ENCODE results near the gene MAPK12. TPM values are rescaled to one million over a fixed set of nuclear protein-coding genes. Genes with fewer than 3 reads are reported as not detected.

The MAPK12 gene
- total RNA-seq, 1 donor from 2014 or later = 11.4 TPM

- DNase-seq = no peak
These were observed 9.1 kb downstream of the MAPK12 start for GRCh38 chr22:50252082-50253045.

DNA sequence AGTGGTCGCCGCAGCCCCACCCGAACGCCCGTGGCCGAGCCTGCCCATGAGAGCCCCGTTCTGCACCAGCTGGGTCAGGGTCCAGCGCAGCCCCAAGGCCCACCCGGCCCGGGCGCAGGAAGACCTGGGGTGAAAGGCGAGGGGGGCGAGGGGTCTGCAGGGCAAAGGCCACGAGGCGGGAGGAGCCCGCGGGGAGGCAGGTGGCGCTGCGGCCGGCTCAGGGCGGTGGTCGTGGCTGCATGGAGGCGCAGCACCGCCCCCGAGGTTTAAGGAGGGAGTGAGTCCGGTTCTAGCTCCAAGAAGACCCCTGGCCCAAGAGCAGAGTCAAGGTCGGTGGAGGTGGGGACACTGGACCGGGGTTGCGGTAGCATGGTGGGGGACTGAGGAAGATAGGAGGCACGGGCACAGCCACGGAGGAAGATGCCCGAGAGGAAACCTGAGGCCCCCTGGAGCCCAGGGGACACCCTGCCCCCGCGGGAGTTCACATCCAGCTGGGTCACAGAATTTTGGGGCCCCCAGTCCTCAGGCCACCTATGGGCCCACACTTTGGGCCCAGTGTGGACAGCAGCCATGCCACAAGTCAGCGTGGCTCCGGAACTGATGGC, 9.9 kb downstream of the MAPK12 start:
- DNase-seq = no peak

GRCh38 chr22:50250555-50251476, 10.7 kb downstream of the MAPK12 start, which contains the start of gene HDAC10:
Gene HDAC10, minus strand, starts transcription at chr22:50251265. Its CDS starts 233 bp downstream, at chr22:50251032.
- no peak for DNase-seq

DNA sequence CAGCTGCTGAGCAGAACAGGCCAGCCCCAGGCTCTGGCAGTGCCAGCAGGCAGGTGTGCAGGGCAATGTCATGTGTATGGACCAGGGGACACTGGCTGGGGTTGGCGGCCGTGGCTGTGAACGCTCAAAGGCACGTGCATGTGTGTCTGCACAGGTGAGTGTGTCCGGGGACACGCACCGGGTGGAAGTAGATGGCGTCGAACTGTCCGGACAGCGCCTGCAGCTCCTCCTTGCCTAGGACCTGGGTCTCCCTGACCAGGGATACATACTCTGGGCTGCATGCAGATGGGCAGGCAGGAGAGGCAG, 11.3 kb downstream of the MAPK12 start:
- DNase-seq = no peak

- no peak for DNase-seq
These were observed 11.9 kb downstream of the MAPK12 start for GRCh38 chr22:50249341-50250248.

DNA sequence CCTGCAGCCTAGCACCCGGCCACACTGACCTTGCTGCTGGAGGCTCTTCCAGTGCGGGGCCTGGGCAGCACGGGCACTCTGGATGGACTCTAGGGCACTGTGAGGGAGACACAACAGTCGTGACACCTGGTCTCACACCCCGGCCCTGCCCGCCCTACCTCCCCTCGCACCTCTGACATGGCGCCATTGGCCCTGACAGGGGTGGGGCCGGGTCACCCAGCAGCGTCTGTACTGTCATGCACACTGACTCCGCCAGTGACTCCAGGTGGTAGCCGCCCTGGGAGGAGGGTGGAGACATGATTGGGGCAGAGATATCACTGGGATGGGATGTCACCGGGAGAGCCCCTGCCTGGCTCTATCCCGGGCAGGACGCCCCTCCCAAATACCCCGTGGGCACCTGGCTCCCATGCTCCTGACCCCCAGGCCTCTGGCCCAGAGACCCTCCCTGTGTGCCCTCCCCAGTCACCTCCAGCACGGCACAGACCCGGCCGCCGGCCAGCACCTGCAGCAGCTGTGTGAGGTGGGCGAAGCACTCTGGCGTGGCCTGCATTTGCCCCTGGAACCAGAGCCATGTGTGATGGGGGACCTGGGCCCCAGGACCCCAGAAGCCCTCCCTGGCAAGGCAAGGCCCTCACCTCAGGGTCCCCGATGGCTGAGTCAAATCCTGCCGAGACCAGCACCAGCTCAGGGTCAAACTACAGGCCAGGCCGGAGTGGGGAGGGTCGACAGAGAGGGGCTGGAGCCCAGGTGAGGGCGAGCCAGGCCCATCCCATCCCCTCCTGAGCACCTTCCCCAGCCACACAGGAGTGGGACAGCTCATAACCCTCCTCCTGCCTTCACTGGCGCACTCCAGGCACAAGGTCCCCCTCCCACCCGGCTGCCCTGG, 13.0 kb downstream of the MAPK12 start:
- no peak for DNase-seq

DNA sequence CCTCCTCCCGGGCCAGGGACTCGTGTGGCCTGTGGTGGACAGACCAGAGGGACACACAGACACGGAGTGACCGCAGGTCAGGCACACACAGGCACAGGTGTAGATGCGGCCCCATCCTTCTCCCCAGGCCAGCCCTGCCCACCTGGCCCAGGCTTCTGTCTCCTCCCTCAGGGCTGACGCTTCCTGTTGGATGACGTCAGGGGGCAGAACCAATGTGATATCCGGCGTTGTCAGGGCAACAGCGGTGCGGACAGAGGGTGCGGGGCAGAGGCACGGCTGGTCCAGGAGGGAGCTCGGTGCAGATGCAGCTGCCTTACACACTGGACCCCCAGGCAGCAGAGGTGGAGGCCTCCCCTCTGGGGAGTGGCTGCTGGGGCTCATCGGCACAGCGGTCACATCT, 13.7 kb downstream of the MAPK12 start:
- no peak for DNase-seq

DNA sequence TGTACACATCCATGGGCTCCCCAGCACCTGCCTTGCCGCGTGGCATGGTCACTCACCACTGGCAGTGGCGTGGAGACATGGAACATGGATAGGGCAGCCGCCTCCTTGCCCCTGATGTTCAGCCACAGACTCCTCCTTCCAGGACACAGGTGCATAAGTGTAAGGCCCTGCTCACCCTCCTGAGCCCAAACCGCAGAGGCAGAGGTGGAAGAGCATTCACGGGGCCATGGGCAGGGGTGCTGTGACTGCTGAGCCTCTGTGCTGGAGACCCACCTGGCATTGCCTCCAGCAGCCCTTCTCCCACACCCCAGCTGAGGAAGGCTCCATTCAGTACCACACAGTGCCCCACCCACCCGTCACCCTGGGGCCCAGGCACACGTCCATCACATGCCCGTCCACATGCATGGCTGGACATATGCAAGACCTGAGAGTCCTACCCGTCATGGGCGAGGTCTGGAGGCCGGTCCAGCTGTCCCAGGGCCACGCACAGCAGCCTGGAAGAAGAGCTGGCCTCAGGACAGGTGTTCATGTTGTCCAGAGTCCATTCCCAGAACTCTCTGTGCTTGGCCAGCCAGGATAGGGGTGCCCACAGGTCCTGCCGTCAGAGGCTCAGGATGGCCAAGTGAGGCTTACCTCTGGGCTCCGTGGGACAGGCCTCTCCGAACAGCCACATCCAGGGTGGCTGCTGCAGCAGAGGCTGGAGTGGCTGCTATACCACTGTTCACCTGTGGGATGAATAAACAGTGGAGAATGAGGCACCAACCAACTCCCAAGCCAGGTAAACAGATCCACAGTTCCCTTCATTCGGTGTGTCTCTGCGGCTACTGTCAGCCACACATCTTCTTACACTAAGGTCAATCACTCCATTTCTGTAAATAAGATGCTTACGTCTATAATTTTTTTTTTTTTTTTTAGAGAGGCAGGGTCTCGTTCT, 15.0 kb downstream of the MAPK12 start:
- no peak for DNase-seq

DNA sequence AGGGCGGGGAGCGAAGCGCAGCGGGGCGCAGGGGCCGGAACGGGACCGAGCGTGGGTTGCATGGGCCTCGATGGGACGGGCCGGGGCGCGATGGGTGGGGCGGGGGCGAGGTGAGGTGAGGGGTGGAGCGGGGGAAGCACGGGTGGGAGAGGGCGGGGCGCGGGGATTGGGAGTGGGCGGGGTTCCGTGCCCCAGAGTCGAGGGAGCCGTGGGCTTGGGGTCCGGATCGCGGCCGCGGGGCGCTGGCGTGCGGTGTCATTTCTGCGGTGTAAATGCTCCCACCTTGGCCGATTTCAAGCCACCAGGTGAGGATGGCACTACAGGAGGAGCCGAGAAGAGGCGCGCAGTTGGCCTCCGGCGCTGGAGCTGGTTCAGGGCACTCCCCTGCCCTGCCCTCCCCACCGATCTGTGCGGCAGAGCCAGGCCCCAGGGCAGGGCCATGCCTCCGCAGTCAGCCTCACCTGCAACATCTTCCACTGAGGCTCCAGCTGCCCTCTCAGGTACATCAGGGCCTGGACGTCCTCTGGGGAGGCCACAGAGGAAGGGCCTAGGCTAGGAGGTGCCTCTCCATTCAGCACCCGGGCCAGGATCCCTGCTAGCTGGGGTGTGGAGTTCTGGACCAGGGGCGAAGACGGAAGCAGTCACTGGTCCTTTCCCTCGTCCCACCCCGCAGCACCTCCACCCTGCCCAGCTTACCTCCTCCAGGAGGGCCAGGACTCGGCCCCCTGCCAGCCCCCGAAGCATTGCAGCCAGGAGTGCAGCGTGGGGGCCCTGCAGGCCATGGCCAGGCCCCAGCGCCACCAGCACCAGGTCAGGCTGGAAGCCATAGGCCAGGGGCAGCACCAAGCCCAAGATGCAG, 16.0 kb downstream of the MAPK12 start:
- DNase-seq = no peak

- DNase-seq = peak; percentile 89
These were observed 16.9 kb downstream of the MAPK12 start, which contains the start of gene TUBGCP6 for GRCh38 chr22:50244420-50245213. Gene TUBGCP6, minus strand, starts transcription at chr22:50245023. Its CDS starts 564 bp downstream, at chr22:50244459.

- DNase-seq = no peak
These were observed 17.6 kb downstream of the MAPK12 start for GRCh38 chr22:50243685-50244419.

GRCh38 chr22:50242406-50242949, 19.0 kb downstream of the MAPK12 start:
- no peak for DNase-seq

GRCh38 chr22:50238755-50239154, 22.7 kb downstream of the MAPK12 start:
- no peak for DNase-seq

DNA sequence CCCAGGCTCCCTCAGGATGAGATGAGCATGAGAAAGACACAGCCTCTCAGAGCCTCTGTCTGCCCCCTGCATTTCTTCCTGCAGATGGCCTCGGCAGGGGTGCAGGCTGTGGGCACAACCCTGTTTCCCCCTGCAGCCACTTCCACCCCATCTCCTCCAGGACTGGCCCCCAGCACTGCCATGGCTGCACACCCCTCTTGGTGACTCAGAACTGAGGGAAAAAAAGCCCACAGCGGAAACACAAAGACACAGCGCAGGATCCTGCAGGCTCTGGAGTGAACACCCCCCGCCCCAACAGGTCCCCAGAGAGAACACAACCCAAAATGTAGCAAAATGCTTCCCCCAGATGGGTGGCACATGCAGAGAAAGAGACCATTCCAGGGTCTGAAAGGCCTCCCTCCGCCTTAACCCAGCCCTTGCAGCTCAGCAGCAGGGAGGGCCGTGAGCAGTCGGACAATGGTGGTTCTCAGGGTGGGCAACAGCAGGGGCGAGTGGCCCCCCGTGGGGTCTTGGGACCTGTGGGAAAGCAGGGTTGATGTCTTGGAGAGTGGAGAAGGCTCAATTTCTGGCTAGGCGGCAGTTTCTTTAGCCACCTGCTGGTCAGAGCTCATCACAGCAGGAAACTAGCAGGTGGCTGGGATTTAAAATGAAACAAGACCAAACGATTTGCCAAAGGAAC, 24.6 kb downstream of the MAPK12 start:
- DNase-seq = no peak

- no peak for DNase-seq
These were observed 28.3 kb downstream of the MAPK12 start for GRCh38 chr22:50233223-50233622.

All from occipital lobe (tissue), 2 donors.